Measurements from ENCODE around the gene CEP97.

- TF ChIP-seq CTCF (IDR thresholded peaks at IDR 0.05) (no peak), ZFX (IDR thresholded peaks at IDR 0.05; ENCODE audit: borderline replicate concordance) (no peak)
These were observed 82.1 kb downstream of the CEP97 start for GRCh38 chr3:101806491-101806890.
